ENCODE results near the gene EPHB4.

Gene EPHB4

GRCh38 chr7:100852048-100852872 is 24.9 kb upstream of the EPHB4 start, which contains the start of gene SLC12A9 (continued):
- TF ChIP-seq ZNF354C (tag by site-specific recombination; IDR thresholded peaks at IDR 0.05; ENCODE audit: borderline replicate concordance, low read depth): no peak
- peak; percentile 94 for TF ChIP-seq KLF8 (tag by site-specific recombination; IDR thresholded peaks at IDR 0.05)
- TF ChIP-seq ZNF23 (tag by site-specific recombination; IDR thresholded peaks at IDR 0.05; ENCODE audit: borderline replicate concordance): no peak
- TF ChIP-seq ZSCAN30 (tag by site-specific recombination; IDR thresholded peaks at IDR 0.05): peak; percentile 86
- TF ChIP-seq KLF16 (tag by site-specific recombination; IDR thresholded peaks at IDR 0.05): peak; percentile 98
- peak; percentile 68 for TF ChIP-seq OSR2 (tag by site-specific recombination; IDR thresholded peaks at IDR 0.05)
- TF ChIP-seq ZBTB7A (tag by site-specific recombination; IDR thresholded peaks at IDR 0.05; ENCODE audit: low read depth): 0 out of 2 replicates have a peak, but pooled peaks have one; percentile 40
- peak; percentile 69 for TF ChIP-seq YY2 (tag by site-specific recombination; IDR thresholded peaks at IDR 0.05)
- TF ChIP-seq ZBTB17 (tag by site-specific recombination; IDR thresholded peaks at IDR 0.05): peak; percentile 85
- TF ChIP-seq YY1 (tag by site-specific recombination; IDR thresholded peaks at IDR 0.05): peak; percentile 31; the same call in 1 of the 2 replicates
- no peak for TF ChIP-seq ZNF138 (tag by site-specific recombination; IDR thresholded peaks at IDR 0.05; ENCODE audit: borderline replicate concordance)
- TF ChIP-seq ZNF624 (tag by site-specific recombination; IDR thresholded peaks at IDR 0.05): no peak
- peak; percentile 99 for TF ChIP-seq KLF9 (tag by site-specific recombination; IDR thresholded peaks at IDR 0.05; ENCODE audit: low read depth)
- peak; percentile 49; the same call in 1 of the 2 replicates for TF ChIP-seq KLF17 (tag by site-specific recombination; IDR thresholded peaks at IDR 0.05)
- TF ChIP-seq ZSCAN18 (tag by site-specific recombination; IDR thresholded peaks at IDR 0.05): no peak
- TF ChIP-seq KLF7 (tag by site-specific recombination; IDR thresholded peaks at IDR 0.05; ENCODE audit: borderline replicate concordance): peak; percentile 79
- peak; percentile 15; the same call in 1 of the 2 replicates for TF ChIP-seq MZF1 (tag by site-specific recombination; IDR thresholded peaks at IDR 0.05; ENCODE audit: borderline replicate concordance)
- peak; percentile 88 for TF ChIP-seq SP2 (tag by site-specific recombination; IDR thresholded peaks at IDR 0.05)
- TF ChIP-seq ZNF398 (tag by site-specific recombination; IDR thresholded peaks at IDR 0.05): peak; percentile 70
- peak; percentile 39; the same call in 1 of the 2 replicates for TF ChIP-seq ZSCAN23 (tag by site-specific recombination; IDR thresholded peaks at IDR 0.05)
- TF ChIP-seq ZEB2 (tag by site-specific recombination; IDR thresholded peaks at IDR 0.05): peak; percentile 98
- peak; percentile 68 for TF ChIP-seq ZIC2 (tag by site-specific recombination; IDR thresholded peaks at IDR 0.05)
- TF ChIP-seq ZFP69B (tag by site-specific recombination; IDR thresholded peaks at IDR 0.05): 0 out of 2 replicates have a peak, but pooled peaks have one; percentile 33
- TF ChIP-seq ZSCAN16 (tag by site-specific recombination; IDR thresholded peaks at IDR 0.05): 0 out of 2 replicates have a peak, but pooled peaks have one; percentile 27
- TF ChIP-seq ZNF248 (tag by site-specific recombination; IDR thresholded peaks at IDR 0.05): no peak
- TF ChIP-seq ZNF341 (tag by site-specific recombination; IDR thresholded peaks at IDR 0.05; ENCODE audit: low read depth): peak; percentile 93
- TF ChIP-seq ZNF394 (tag by site-specific recombination; IDR thresholded peaks at IDR 0.05; ENCODE audit: borderline replicate concordance): peak; percentile 98; the same call in 1 of the 2 replicates
- peak; percentile 95 for TF ChIP-seq CTCF (tag by site-specific recombination; IDR thresholded peaks at IDR 0.05)
- TF ChIP-seq ZNF600 (tag by site-specific recombination; IDR thresholded peaks at IDR 0.05): peak; percentile 83
- TF ChIP-seq KLF10 (tag by site-specific recombination; IDR thresholded peaks at IDR 0.05): peak; percentile 97
- TF ChIP-seq ZNF155 (tag by site-specific recombination; IDR thresholded peaks at IDR 0.05): no peak
